SK-N-SH treated with all-trans-retinoic acid at 6 μM for 48 hours (cell line): Measurements from ENCODE around the gene AAMDC.

Source experiments
- ATAC-seq: fragments of 200-7000 bp; cut with Tn5 transposase; 3 replicates; pipeline ENCODE4 v1.9.1; 2020; ENCODE audit warnings: mild to moderate bottlenecking, moderate library complexity
- ARNTL ChIP-seq: fragments of 450-650 bp; formaldehyde crosslinking; IDR thresholded peaks from 2 replicates; pipeline ENCODE4 v1.5.0; 2020; ENCODE audit warnings: low read depth, mild to moderate bottlenecking, moderate library complexity, borderline replicate concordance
- BACH2 ChIP-seq: fragments of 250-450 bp; sonication (Bioruptor Pico); IDR thresholded peaks from 2 replicates; pipeline ENCODE4 v1.9.0; 2021; ENCODE audit warnings: mild to moderate bottlenecking, borderline replicate concordance
- CSDC2 ChIP-seq: fragments of 250-450 bp; sonication (Bioruptor Pico); IDR thresholded peaks from 2 replicates; pipeline ENCODE4 v1.5.0; 2020; ENCODE audit warnings: mild to moderate bottlenecking, moderate library complexity
- ESRRG ChIP-seq: fragments of 250-450 bp; sonication (Bioruptor Pico); IDR thresholded peaks from 2 replicates; pipeline ENCODE4 v1.6.1; 2021; ENCODE audit warnings: mild to moderate bottlenecking
- OSR1 ChIP-seq: fragments of 250-450 bp; sonication (Bioruptor Pico); IDR thresholded peaks from 2 replicates; pipeline ENCODE4 v1.8.0; 2022; ENCODE audit warnings: moderate library complexity, mild to moderate bottlenecking, inconsistent platforms
- PATZ1 ChIP-seq: fragments of 250-450 bp; sonication (Bioruptor Pico); IDR thresholded peaks from 2 replicates; pipeline ENCODE4 v1.8.0; 2020; ENCODE audit warnings: mild to moderate bottlenecking, moderate library complexity, borderline replicate concordance
- POU6F1 ChIP-seq: fragments of 250-450 bp; sonication (Bioruptor Pico); IDR thresholded peaks from 2 replicates; pipeline ENCODE4 v1.8.0; 2021; ENCODE audit warnings: low read depth, mild to moderate bottlenecking, moderate library complexity, borderline replicate concordance
- TCF4 ChIP-seq: fragments of 250-450 bp; sonication (Bioruptor Pico); IDR thresholded peaks from 2 replicates; pipeline ENCODE4 v1.8.0; 2021; ENCODE audit warnings: mild to moderate bottlenecking, moderate library complexity, borderline replicate concordance
- TOX ChIP-seq: fragments of 250-450 bp; sonication (Bioruptor Pico); IDR thresholded peaks from 2 replicates; pipeline ENCODE4 v1.8.0; 2021; ENCODE audit warnings: mild to moderate bottlenecking, moderate library complexity, borderline replicate concordance
- TSHZ2 ChIP-seq: fragments of 250-450 bp; sonication (Bioruptor Pico); IDR thresholded peaks from 2 replicates; pipeline ENCODE4 v1.5.0; 2020; ENCODE audit warnings: mild to moderate bottlenecking, moderate library complexity
- ZNF565 ChIP-seq: fragments of 450-650 bp; formaldehyde crosslinking; conservative IDR thresholded peaks from 2 replicates; pipeline ENCODE4 v1.5.0; 2020; ENCODE audit warnings: low read depth, mild to moderate bottlenecking, moderate library complexity
- ZNF70 ChIP-seq: fragments of 450-650 bp; formaldehyde crosslinking; IDR thresholded peaks from 2 replicates; pipeline ENCODE4 v1.5.0; 2020; ENCODE audit warnings: mild to moderate bottlenecking, moderate library complexity
- TF ChIP-seq, protein P1 (sequence below): fragments of 250-450 bp; sonication (Bioruptor Pico); IDR thresholded peaks from 2 replicates; pipeline ENCODE4 v1.5.1; 2020; ENCODE audit warnings: low read depth, mild to moderate bottlenecking, moderate library complexity
- TF ChIP-seq, protein P2 (sequence below): fragments of 250-450 bp; sonication (Bioruptor Pico); IDR thresholded peaks from 2 replicates; pipeline ENCODE4 v1.5.1; 2021; ENCODE audit warnings: mild to moderate bottlenecking, moderate library complexity

The AAMDC gene

DNA sequence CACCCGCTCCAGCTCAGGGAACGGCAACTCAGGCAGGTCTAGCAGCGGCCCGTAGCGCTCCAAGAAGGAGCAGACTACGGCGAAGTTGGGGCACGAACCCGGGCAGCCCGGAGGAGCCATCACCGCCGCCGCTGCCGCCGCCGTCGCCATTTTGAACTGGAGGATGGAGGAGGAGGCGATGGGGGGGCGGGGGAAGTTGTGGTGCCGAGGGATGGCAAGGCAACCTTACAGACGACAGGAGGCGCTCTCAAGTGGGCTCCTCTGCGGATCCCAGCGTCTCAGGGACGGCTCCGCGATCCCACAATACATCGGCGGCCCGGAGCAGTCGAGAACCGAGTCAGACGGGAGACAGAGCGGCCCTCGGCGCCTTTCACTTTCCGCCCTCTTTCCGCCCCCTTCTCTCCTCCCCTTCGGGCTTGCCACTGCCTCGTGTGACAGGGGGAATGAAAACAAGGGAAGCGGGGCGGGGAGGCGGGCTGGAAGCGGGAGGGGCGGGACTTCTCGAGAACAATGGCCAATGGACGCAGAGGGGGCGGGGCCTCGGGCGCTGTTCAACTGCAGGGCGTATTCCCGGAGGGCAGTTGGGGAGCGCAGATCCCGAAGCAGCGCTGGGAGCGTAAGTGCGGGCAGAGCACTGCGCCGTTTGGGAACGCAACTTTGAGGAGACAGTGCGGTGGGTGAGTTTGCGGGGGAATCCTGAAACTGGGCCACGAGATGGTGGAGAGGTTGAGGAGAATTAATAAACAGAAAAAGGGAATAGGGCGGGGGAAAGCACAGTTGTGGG is at the start of gene AAMDC, which contains the start of gene RSF1:
Gene AAMDC, plus strand, starts transcription at position 580 of the 784 bp plus-strand sequence. CDS start 21,353 bp downstream, outside the sequence.
Gene RSF1, minus strand, starts transcription at position 158 of the 784 bp plus-strand sequence. Its CDS starts 8 bp downstream, at position 150.
- TF ChIP-seq TOX (CRISPR knock-in tag), result no peak
- no peak for TF ChIP-seq TCF4
- peak; percentile 20; the same call in 1 of the 2 replicates for TF ChIP-seq ZNF70 (CRISPR knock-in tag)
- TF ChIP-seq OSR1 (CRISPR knock-in tag), result no peak
- TF ChIP-seq TSHZ2 (CRISPR knock-in tag), result no peak
- TF ChIP-seq ZNF565 (CRISPR knock-in tag), result no peak
- TF ChIP-seq, protein P1, sequence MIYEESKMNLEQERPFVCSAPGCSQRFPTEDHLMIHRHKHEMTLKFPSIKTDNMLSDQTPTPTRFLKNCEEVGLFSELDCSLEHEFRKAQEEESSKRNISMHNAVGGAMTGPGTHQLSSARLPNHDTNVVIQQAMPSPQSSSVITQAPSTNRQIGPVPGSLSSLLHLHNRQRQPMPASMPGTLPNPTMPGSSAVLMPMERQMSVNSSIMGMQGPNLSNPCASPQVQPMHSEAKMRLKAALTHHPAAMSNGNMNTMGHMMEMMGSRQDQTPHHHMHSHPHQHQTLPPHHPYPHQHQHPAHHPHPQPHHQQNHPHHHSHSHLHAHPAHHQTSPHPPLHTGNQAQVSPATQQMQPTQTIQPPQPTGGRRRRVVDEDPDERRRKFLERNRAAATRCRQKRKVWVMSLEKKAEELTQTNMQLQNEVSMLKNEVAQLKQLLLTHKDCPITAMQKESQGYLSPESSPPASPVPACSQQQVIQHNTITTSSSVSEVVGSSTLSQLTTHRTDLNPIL (CRISPR knock-in tag), result no peak
- peak; percentile 91 for ATAC-seq

GRCh38 chr11:77775936-77776335 is 45.0 kb upstream of the AAMDC start:
- TF ChIP-seq POU6F1 (CRISPR knock-in tag), result no peak
- no peak for TF ChIP-seq ARNTL (CRISPR knock-in tag)
- TF ChIP-seq, protein P1 (CRISPR knock-in tag), result no peak
- no peak for TF ChIP-seq PATZ1 (CRISPR knock-in tag)
- TF ChIP-seq TSHZ2 (CRISPR knock-in tag), result no peak
- no peak for TF ChIP-seq TOX (CRISPR knock-in tag)
- no peak for TF ChIP-seq CSDC2 (CRISPR knock-in tag)
- ATAC-seq, result no peak

GRCh38 chr11:77776455-77776854 is 44.5 kb upstream of the AAMDC start:
- ATAC-seq, result no peak
- no peak for TF ChIP-seq POU6F1 (CRISPR knock-in tag)
- TF ChIP-seq, protein P2, sequence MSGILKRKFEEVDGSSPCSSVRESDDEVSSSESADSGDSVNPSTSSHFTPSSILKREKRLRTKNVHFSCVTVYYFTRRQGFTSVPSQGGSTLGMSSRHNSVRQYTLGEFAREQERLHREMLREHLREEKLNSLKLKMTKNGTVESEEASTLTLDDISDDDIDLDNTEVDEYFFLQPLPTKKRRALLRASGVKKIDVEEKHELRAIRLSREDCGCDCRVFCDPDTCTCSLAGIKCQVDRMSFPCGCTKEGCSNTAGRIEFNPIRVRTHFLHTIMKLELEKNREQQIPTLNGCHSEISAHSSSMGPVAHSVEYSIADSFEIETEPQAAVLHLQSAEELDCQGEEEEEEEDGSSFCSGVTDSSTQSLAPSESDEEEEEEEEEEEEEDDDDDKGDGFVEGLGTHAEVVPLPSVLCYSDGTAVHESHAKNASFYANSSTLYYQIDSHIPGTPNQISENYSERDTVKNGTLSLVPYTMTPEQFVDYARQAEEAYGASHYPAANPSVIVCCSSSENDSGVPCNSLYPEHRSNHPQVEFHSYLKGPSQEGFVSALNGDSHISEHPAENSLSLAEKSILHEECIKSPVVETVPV, result no peak
- TF ChIP-seq OSR1 (CRISPR knock-in tag), result no peak
- TF ChIP-seq ESRRG (CRISPR knock-in tag), result no peak
- no peak for TF ChIP-seq BACH2
- TF ChIP-seq TSHZ2 (CRISPR knock-in tag), result no peak
- no peak for TF ChIP-seq ARNTL (CRISPR knock-in tag)
- TF ChIP-seq, all 23 proteins: peak for 0
